NT2/D1 (cell line): ENCODE data around the gene MARCHF2.

ENCODE experiments used
- SUZ12 ChIP-seq: IDR thresholded peaks from 2 replicates; pipeline ENCODE4 v1.6.1; 2011; ENCODE audit not compliant: insufficient read length, insufficient read depth; ENCODE audit errors: extremely low read depth
- YY1 ChIP-seq: IDR thresholded peaks from 2 replicates; pipeline ENCODE4 v1.6.1; 2011; ENCODE audit not compliant: insufficient read length, insufficient read depth
- ZNF274 ChIP-seq: IDR thresholded peaks from 2 replicates; pipeline ENCODE4 v1.6.1; 2011; ENCODE audit warnings: mild to moderate bottlenecking, low read depth, low read length

DNA sequence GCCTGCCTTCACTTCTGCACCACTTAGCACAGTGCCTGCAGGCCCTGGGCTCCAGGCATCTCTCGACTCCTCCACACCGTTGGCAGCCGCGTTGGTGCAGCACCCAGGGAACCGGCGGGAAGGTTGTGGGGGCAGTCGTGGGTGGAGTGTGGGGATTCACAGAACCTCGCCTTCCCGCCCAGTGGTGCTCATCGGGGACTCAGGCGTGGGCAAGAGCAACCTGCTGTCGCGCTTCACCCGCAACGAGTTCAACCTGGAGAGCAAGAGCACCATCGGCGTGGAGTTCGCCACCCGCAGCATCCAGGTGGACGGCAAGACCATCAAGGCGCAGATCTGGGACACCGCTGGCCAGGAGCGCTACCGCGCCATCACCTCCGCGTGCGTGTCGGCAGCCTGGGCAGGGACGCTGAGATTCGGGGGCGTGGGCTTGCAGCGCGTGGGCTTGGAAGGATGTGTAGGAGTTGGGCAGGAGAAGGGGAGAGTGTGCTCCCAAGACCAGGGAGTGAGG is 13.4 kb upstream of the MARCHF2 start:
- TF ChIP-seq ZNF274: no peak
- TF ChIP-seq YY1: no peak
- no peak for TF ChIP-seq SUZ12
